ENCODE measurements around the gene SFXN5. TPM values are rescaled to one million over a fixed set of nuclear protein-coding genes. Genes with fewer than 3 reads are reported as not detected.

SFXN5 gene
- polyA plus RNA-seq, 3 donors from 2014 or later = 2.4 to 4.5 (median 3.3) TPM

DNA sequence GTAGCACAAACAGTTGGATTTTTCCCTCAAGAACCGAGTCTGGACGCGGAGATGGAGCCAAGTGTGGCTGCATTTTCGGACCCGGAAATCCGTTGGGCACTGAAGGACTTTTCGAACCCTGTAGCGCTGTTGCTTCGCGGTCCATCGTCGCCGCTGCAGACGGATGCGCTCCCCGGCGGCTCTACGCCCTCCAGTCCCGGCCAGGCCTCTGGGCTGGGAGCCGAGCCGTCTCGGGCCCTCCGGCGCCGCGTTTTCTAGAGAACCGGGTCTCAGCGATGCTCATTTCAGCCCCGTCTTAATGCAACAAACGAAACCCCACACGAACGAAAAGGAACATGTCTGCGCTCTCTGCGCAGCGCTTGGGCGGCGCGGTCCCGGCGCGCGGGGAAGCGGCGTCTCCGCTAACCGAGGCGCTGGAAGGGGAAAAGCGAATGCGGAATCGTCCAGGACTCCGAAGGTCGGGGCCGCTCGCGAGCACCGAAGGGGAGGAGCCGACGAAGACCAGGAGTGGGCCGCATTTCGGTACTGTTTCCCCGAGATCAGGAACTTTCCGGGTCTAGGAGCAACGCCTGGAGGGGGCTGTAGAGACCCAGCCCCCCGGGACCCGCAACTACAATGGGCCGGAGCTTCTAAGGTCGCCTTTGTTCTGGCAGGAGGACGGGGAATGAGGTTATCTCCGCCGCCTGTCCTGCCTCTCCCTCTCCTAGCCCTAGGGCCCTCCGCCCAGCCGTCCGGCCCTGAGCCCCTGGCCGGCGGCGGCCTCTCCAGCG, 151.0 kb downstream of the SFXN5 start:
- no peak for DNase-seq
- Mint-ChIP-seq H3K36me3 (no peaks in the 10 kb centered on the region), H3K9me3 (peaks cover 0 to 2% (median 0%) of the 10 kb centered on the region in 6 donors), H3K27me3 (ENCODE audit: low read depth in 3 of 3) (peaks cover 34 to 47% (median 37%) of the 10 kb centered on the region in 3 donors), H3K4me3 (peak overlapping the region in 4 of 5 donors; percentile 44 to 67 (median 62)), H3K27ac (no peak overlapping the region), H3K4me1 (peaks cover 22 to 23% of the 10 kb centered on the region in 2 donors)

DNA sequence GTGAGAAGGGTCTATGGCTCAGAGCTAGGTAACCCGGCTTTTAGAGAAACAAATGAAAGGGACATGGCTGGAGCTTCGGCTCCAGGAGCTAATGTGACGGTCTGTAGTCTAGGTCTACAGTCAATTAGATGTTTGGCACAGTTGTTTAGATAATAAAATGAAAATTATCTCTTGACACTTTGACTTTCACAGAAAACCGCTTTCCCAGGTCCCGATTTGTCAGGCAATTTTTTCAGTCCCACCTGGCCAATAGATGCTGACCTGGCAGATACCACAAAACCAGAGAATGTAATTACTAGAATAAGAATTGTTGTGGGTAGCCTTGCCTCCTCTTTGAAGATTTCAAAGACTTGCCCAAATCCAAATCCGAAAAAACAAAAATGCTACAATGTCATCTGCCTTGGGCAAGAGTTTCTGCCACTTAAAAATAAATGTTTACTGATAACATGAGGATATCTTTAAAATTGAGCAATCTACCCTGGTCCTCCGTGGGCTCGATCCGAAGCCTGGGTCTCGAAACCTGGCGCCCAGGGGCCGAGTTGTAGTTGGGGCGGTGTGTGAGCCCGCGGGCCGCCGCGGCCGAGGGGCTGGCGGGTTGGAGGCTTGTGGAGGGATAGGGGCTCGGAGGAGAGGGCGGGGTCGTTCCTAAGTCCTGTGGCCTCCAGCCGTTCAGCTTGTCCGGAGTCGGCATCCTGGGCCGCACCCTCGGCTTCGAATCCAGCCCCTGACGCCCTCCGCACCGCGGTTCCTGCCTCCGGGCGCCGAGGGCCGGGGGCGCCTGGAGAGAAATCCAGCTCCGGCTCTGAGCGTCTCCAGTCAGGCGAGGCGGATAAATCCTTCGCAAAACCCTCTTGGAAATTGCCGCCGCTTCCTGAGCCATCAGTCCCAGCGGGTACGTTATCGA, 151.8 kb downstream of the SFXN5 start:
- no peak for DNase-seq
- H3K36me3 Mint-ChIP-seq = no peaks in the 10 kb centered on the region
- peaks cover 36 to 50% (median 43%) of the 10 kb centered on the region in 3 donors for H3K27me3 Mint-ChIP-seq (ENCODE audit: low read depth in 3 of 3)
- H3K27ac Mint-ChIP-seq = no peak overlapping the region
- peaks cover 28 to 30% of the 10 kb centered on the region in 2 donors for H3K4me1 Mint-ChIP-seq
- peak overlapping the region in 3 of 5 donors; percentile 18 to 71 (median 63) for H3K4me3 Mint-ChIP-seq
- H3K9me3 Mint-ChIP-seq = peaks cover 0 to 2% (median 0%) of the 10 kb centered on the region in 6 donors

DNA sequence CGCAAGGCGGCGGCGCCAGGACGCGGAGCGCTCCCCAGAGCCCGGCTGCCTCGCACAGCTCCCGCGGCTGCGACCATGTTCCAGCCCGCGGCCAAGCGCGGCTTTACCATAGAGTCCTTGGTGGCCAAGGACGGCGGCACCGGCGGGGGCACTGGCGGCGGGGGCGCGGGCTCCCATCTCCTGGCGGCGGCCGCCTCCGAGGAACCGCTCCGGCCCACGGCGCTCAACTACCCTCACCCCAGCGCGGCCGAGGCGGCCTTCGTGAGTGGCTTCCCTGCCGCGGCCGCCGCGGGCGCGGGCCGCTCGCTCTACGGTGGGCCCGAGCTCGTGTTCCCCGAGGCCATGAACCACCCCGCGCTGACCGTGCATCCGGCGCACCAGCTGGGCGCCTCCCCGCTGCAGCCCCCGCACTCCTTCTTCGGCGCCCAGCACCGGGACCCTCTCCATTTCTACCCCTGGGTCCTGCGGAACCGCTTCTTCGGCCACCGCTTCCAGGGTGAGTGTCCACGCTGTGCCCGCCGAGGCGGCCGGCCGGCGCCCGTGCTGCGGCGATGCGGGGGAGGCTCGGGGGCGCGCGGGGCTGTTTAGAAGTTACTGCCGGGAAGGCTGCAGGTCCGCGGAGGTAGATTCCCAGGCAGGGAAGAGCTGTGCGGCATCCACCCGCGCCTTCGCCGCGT, 153.5 kb downstream of the SFXN5 start:
- peaks cover 28 to 34% of the 10 kb centered on the region in 2 donors for H3K4me1 Mint-ChIP-seq
- H3K4me3 Mint-ChIP-seq = peak overlapping the region in 3 of 5 donors; percentile 68 to 76 (median 74)
- H3K9me3 Mint-ChIP-seq = peaks cover 0 to 2% (median 0%) of the 10 kb centered on the region in 6 donors
- no peak overlapping the region for H3K27ac Mint-ChIP-seq
- no peaks in the 10 kb centered on the region for H3K36me3 Mint-ChIP-seq
- peaks cover 32 to 53% (median 52%) of the 10 kb centered on the region in 3 donors for H3K27me3 Mint-ChIP-seq (ENCODE audit: low read depth in 3 of 3)
- DNase-seq = no peak

DNA sequence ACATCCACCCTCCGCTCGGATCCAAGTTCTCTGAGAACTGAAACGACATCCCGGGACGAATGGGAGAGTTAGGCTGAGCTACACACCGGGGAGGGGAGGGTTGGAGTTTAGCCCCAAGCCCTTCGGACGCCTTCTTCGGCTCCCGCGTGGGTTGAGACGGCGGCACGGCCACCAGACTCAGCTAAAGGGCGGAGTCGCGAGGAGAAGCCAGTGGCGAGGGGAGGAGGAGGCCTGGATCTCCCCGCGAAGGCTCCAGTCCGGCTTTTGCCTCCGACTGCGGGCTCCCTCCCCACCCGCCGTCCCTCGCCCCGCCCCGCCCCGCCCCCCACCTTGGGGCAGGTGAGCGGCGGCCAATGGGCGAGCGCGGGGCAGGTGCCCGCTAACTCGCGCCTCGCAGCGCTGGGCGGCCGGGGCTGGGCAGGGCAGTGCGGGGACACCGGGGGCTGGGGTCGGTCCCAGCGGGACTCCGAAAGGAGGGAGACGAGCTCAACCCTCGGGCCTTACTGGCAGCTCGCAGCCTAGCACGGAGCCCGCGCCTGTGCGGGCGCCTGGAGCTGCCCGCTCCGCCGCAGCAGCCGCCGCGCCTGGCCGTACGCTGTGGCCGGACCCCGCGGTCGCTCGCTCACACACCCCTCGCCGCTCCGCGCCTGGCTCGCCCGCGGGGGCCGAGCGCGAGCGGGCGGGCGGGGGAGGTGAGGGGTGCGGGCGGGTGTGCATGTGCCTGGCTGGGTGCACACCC, 154.2 kb downstream of the SFXN5 start, which contains the start of gene EMX1:
Gene EMX1, plus strand, starts transcription at position 382 of the 739 bp plus-strand sequence. Its CDS starts 334 bp downstream, at position 716.
- Mint-ChIP-seq H3K36me3 (no peaks in the 10 kb centered on the region), H3K4me3 (peak within 1 kb of the TSS; percentile 73 to 83 (median 81)), H3K27me3 (ENCODE audit: low read depth in 3 of 3) (peaks cover 30 to 47% (median 45%) of the 10 kb centered on the region in 3 donors), H3K4me1 (peaks cover 28 to 34% of the 10 kb centered on the region in 2 donors), H3K9me3 (peaks cover 0 to 2% (median 0%) of the 10 kb centered on the region in 6 donors), H3K27ac (no peak within 1 kb of the TSS)
- DNase-seq = peak; percentile 36 to 37 (median 36)

DNA sequence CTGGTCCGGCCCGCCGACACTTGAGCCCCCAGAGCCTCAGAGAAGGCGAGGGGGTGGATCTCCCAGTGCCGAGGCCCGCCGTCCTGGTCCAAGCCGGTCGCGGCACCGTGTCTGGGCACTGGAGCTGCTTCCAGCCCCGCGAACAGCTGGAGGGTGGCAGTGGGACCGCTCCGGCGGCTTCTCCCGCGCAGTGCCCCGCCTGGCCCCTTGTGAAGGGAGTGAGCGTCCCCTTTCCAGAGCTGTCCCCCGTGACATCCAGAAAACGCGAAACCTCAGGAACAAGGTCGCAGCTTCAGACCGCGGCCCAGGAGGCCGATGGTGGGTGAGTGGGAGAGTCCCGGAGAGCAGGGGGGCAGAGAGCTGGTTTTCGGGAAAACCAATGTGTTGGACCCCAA, 154.8 kb downstream of the SFXN5 start:
- Mint-ChIP-seq H3K4me3 (peak overlapping the region; percentile 73 to 83 (median 81)), H3K9me3 (peaks cover 0 to 2% (median 0%) of the 10 kb centered on the region in 6 donors), H3K27me3 (ENCODE audit: low read depth in 3 of 3) (peaks cover 26 to 48% (median 48%) of the 10 kb centered on the region in 3 donors), H3K36me3 (no peaks in the 10 kb centered on the region), H3K27ac (no peak overlapping the region), H3K4me1 (peaks cover 28 to 34% of the 10 kb centered on the region in 2 donors)
- DNase-seq = no peak

DNA sequence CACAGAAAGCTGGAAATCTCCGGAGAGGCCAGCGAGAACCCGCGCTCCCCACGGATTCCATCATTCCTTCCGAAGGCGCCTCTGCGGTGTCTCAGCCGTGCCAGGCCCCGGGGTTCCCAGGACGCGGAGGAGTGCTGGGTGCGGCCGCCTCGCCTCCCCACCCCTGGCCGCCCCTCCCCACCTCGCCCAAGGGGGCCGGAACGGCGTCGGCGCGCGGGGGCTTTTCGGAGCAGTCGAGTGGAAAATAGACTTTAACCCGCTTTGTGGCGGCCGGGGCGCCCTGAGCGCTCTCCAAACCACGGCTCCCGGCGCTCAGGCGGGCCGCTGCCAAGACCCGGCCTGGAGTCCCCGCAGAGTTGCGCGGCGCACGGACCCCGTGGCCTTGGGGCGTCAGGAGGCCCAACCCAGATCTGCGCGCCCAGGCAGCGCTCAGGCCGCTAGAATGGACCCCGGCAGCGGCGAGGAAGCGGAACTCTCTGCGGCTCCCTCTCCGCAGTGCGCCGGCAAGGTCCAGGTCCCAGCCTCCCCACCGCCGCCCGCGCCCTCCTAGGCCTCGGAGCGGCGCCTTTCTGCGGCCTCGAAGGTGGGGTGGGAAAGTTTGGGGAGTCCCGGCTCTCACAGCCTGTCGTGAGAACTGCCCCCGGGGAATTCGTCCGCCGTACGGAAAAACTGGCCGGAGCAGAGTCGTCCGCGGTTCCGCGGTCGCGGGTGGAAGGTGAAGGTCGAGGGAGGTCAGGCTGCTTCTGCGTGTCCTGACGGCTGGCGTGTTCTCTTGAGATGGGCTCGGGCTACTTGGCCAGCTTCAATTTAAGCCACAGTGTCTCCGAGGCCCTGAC, 155.4 kb downstream of the SFXN5 start:
- Mint-ChIP-seq H3K27me3 (ENCODE audit: low read depth in 3 of 3) (peaks cover 28 to 48% (median 46%) of the 10 kb centered on the region in 3 donors), H3K36me3 (no peaks in the 10 kb centered on the region), H3K4me3 (peak overlapping the region; percentile 73 to 83 (median 81)), H3K9me3 (peaks cover 0 to 2% (median 0%) of the 10 kb centered on the region in 6 donors), H3K4me1 (peaks cover 28 to 34% of the 10 kb centered on the region in 2 donors), H3K27ac (no peak overlapping the region)
- peak in 2 of 3 donors; percentile 25 to 30 for DNase-seq

DNA sequence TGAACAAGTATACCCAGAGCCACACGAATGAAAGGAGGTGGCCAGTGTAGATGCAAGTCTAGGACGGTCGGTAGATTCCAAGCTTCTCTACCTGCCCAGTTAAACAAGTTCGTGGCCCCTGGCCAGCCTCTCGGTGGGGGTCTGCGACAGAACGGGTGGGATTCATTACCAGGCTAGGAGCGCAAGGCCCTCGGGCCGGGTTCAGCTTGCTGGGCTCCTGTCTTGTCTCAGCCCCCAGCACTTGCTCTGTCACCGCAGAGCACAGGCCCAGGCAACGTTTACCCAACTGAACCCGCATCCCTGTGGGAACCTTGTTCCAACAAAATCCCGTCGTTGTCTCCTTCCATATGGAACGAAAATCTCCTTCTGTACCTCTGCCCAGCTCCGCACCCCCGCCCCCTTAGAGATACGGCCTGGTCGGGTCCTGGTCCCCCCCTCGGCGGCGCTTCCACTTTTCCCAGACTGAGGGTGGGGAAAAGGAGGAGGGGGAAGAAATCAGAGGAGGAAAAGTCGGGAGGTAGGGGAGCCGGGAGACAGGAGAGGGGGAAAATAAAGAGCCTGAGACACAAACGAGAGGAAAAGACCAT, 156.1 kb downstream of the SFXN5 start:
- Mint-ChIP-seq H3K4me3 (peak overlapping the region; percentile 63 to 75 (median 70)), H3K36me3 (no peaks in the 10 kb centered on the region), H3K9me3 (peaks cover 0 to 2% (median 0%) of the 10 kb centered on the region in 6 donors), H3K4me1 (peaks cover 26 to 34% of the 10 kb centered on the region in 2 donors), H3K27ac (no peak overlapping the region), H3K27me3 (ENCODE audit: low read depth in 3 of 3) (peaks cover 28 to 50% (median 48%) of the 10 kb centered on the region in 3 donors)
- no peak for DNase-seq

DNA sequence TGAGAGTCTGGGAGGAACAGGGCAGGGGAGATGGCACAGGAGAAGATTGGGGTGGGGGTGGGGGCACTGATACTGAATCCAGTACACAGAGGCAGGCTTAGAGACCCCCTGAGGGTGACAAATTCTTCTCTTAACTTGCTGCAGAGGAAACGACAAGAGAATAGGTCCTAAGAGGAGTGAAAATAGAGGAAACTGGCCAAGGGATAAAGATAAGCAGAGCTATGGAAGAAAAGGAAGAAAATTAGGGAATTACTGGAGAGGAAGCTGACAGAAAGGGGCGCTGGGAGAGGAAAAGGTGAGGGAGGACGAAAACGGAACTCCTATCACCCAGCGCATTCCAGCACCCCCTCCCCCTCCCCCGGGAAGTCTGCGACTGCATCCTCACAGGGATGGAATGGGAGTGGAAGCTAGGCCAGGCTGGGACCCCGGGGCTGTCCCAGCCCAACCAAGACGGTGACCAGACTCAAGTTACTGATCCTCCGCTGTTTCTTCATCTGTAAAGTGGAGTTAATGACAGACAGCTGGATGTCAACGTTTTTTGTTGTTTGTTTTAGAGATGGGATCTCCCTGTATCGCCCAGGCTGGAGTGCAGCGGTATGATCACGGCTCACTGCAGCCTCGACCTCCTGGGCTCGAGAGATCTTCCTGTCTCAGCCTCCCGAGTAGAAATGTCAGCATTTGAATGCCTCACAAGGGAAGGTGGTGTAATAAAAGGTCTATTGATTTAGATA, 156.8 kb downstream of the SFXN5 start:
- H3K4me1 Mint-ChIP-seq = peaks cover 24 to 34% of the 10 kb centered on the region in 2 donors
- peaks cover 28 to 56% (median 47%) of the 10 kb centered on the region in 3 donors for H3K27me3 Mint-ChIP-seq (ENCODE audit: low read depth in 3 of 3)
- no peaks in the 10 kb centered on the region for H3K36me3 Mint-ChIP-seq
- peak overlapping the region; percentile 63 to 75 (median 70) for H3K4me3 Mint-ChIP-seq
- DNase-seq = no peak
- H3K27ac Mint-ChIP-seq = no peak overlapping the region
- peaks cover 0 to 2% (median 0%) of the 10 kb centered on the region in 6 donors for H3K9me3 Mint-ChIP-seq

DNA sequence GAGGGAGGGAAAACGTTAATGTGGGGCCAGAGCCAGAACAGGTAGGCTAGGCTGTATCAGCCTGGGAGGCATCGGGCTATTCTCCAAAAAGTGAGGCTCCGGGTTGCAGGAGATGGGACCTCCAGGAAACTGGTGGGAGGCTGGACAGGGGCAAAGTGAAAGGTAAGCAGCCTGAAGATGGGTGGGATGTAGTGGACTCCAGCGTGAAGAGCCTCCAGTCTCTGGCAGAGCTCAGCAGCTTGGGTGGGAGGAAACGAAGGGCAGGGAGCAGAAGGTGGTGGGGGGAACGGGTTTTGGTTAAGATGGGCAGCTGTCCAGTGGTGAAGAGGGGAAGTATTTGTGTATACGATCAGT, 157.3 kb downstream of the SFXN5 start:
- Mint-ChIP-seq H3K4me1 (peaks cover 24 to 29% of the 10 kb centered on the region in 2 donors), H3K36me3 (no peaks in the 10 kb centered on the region), H3K27me3 (ENCODE audit: low read depth in 3 of 3) (peaks cover 24 to 51% (median 47%) of the 10 kb centered on the region in 3 donors), H3K9me3 (peaks cover 0 to 2% (median 0%) of the 10 kb centered on the region in 6 donors), H3K4me3 (peak overlapping the region in 1 of 5 donors; percentile 17), H3K27ac (no peak overlapping the region)
- no peak for DNase-seq

DNA sequence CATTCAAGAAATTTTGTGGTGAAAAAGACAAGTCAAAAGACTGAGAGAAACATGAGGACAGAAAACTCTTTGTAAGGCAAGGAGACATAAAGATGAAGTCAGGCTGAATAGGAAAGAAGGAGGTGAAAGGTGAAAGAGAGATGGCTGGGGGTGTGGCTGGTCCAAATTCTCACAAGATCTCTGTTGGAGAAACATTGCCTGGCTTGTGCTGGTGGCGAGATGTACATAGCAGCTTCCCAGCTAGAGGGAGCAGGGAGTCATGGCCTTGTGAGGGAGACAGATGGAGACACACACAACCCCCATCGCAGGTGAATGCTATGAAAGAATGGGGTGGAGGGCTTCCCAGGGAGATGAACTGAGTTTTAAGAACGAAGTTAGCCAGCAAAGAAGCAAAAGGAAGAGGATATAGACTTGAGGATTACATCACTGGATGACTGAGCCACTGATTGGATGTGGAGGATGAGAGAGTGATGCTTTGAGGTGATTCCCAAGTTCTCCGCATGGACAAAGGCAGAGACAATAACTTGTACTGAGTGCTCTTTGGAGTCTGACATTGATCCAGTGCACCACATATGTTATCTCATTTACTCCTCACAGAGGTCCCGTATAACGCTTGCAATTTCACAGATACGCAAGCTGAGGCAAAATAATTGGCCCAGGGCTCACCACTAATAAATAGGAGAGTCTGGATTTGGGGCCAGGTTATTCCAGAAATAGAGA, 157.9 kb downstream of the SFXN5 start:
- H3K27ac Mint-ChIP-seq = no peak overlapping the region
- peak overlapping the region in 2 of 5 donors; percentile 4 to 17 for H3K4me3 Mint-ChIP-seq
- no peak for DNase-seq
- no peaks in the 10 kb centered on the region for H3K36me3 Mint-ChIP-seq
- H3K27me3 Mint-ChIP-seq (ENCODE audit: low read depth in 3 of 3) = peaks cover 22 to 50% (median 47%) of the 10 kb centered on the region in 3 donors
- H3K9me3 Mint-ChIP-seq = peaks cover 0 to 2% (median 0%) of the 10 kb centered on the region in 6 donors
- peaks cover 20 to 24% of the 10 kb centered on the region in 2 donors for H3K4me1 Mint-ChIP-seq

DNA sequence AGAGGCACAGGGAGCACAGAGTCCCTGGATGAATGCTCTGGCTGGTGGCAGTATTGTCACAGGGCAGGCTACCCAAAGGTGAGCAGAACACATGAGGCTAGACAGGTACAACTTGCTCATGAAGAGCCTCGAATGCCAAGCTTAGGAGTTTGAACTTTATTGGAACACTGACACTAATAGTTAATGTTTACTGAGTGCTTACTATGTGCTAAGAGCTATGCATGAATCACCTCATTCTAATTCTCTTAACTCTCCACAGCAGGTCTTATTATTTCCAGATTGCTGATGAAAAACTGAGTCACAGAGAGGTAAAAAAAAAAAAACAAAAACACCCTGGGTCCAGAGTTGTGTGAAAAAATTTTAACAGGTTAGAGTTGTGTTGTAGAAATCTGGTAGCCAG, 160.3 kb downstream of the SFXN5 start:
- Mint-ChIP-seq H3K27ac (no peak overlapping the region), H3K4me3 (no peak overlapping the region), H3K36me3 (no peaks in the 10 kb centered on the region), H3K4me1 (peaks cover 8 to 15% of the 10 kb centered on the region in 2 donors), H3K9me3 (no peaks in the 10 kb centered on the region), H3K27me3 (ENCODE audit: low read depth in 3 of 3) (peaks cover 21 to 41% (median 39%) of the 10 kb centered on the region in 3 donors)
- no peak for DNase-seq
